GM20000 (cell line): Measurements from ENCODE around the gene NIN.
A peak's percentile ranks its signal among the peaks of the same experiment; 100 is the strongest.

ENCODE experiments used
- DNase-seq: peaks from one replicate; pipeline ENCODE4 v3.0.0; 2012; ENCODE audit warnings: low spot score
- TF ChIP-seq, protein P1 (sequence below): IDR thresholded peaks from 2 replicates; pipeline ENCODE4 v1.5.1; 2012; ENCODE audit warnings: mild to moderate bottlenecking, control low read depth; ENCODE audit errors: extremely low read depth, missing control alignments

Gene NIN

DNA sequence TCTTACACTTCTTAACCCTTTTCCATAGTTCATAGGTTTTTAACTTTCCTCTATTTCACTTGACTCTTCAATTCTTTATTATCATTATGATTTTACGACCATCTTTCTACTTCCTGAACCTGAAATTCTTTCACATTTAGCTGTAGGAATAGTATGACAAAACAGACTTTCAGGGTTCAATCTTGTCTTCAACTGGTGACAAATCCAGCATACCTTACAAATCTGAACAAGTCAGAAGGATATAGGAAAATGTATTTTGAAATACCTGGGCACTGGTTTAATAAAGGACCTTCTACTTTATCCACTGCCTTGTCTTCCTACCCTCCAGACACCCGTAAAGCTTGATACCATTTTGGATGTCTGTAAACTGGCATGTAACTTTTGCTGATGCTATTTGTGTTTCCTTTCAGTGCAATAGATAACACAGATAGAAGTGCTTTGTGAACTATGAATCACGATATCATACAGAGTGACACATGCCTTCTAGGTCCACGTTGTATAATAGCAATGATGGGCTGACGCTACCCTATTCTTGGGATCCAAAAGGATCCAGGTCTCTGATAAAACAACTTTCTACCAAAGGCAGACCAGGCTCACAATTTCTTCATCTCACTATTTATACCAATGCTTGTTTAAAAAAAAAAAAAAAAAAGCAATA, 85.4 kb downstream of the NIN start:
- TF ChIP-seq, protein P1, sequence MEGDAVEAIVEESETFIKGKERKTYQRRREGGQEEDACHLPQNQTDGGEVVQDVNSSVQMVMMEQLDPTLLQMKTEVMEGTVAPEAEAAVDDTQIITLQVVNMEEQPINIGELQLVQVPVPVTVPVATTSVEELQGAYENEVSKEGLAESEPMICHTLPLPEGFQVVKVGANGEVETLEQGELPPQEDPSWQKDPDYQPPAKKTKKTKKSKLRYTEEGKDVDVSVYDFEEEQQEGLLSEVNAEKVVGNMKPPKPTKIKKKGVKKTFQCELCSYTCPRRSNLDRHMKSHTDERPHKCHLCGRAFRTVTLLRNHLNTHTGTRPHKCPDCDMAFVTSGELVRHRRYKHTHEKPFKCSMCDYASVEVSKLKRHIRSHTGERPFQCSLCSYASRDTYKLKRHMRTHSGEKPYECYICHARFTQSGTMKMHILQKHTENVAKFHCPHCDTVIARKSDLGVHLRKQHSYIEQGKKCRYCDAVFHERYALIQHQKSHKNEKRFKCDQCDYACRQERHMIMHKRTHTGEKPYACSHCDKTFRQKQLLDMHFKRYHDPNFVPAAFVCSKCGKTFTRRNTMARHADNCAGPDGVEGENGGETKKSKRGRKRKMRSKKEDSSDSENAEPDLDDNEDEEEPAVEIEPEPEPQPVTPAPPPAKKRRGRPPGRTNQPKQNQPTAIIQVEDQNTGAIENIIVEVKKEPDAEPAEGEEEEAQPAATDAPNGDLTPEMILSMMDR: no peak

DNA sequence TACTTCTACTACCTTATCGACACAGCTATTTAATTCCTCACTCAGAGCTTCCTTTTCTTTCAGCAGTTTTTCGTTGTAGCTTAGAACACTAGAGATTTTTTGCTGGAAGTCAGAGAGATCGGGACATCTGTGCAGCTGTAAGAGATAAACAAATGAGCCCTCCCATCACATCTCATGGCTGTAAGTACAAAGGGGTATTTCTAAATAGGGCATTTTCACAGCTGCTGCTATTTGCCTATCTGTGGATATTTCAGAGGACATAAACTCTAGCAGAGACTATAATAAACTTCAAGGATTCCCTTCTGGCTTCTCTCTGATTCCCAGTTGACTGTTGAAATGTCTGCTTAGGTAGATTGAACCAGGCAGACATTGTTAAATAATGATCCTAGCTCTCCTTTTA, 86.7 kb downstream of the NIN start:
- DNase-seq: no peak
- TF ChIP-seq, protein P1: no peak

More for the DNA sequence above, 85.4 kb downstream of the NIN start:
- DNase-seq: no peak

DNA sequence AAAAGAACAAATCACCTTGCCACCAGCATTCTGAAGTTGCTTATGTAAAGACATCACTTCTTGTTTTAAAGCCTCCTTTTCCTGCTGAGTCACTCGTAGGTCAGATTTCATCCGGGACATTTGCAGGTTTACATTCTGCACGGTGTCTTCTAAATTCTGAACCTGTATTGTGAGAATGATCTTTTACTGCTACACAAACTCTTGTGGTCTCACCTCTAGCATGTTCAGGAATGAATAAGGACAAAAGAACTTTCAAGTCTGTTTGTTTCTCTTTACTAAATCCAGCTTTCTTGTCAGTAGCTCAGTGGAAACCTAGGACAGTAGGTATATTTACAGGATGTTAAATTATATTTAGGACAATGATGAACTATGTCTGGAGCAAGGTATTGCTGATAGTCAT, 89.4 kb downstream of the NIN start:
- DNase-seq: peak; percentile 17
- TF ChIP-seq, protein P1: no peak

DNA sequence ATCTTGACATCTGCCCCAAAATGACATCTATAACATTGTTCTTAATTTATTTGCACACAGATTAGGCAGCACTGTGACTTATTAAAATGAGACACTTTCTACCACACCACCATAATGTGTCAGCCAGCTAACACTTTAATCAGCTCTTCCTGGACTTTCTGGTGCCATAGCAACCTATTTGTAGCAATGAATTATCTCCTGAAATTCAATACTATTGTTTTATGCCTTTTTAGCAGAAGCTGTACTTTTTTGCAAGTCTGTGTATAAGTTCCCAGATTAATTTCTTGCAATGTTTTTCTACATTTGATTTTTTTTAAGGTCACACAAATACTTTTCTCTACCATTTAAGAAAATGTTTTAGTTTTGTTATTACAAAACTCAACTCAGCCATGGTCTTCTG, 90.1 kb downstream of the NIN start:
- no peak for DNase-seq
- TF ChIP-seq, protein P1: no peak

DNA sequence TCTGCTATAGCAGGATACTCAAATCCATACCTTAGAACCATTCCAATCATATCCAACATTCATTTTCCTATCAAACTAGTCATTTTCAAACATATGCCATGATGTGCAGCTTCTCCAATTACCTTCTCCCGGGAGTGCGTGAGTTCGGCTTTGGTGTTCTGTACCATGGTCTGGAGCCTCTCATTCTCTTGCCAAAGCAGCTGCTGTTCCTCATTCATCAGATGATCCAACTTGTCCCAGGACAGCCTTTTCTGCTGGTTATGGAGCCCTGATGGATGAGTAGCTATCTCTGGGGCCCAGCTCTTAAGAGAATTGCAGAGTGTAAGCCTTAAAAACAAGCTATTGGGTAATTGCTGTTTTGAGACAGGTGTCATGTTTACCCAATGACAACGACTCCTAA, 91.8 kb downstream of the NIN start:
- DNase-seq: no peak
- TF ChIP-seq, protein P1: no peak

DNA sequence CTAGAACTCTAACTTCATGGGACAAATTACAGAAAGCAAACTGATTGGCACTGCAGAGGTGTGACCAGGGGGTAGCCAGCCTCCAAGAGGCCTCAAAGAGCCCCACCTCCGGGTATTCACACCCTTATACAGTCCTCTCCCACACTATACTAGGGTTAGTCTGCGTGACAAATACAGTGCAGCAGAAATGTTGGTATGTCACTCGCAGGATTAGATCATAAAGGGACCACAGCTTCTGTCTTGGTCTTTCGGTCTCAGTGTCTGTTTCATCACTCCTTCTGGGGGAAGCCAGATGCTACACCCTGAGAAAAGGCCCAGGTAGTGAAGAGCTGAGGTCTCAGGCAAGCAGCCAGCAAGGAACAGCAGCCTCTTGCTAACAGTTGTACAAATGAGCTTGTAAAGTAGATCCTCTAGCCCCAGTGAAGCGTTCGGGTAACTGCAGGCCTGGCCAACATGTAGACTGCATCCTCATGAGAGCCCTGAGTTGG, 94.0 kb downstream of the NIN start:
- TF ChIP-seq, protein P1: no peak
- peak; percentile 72 for DNase-seq

DNA sequence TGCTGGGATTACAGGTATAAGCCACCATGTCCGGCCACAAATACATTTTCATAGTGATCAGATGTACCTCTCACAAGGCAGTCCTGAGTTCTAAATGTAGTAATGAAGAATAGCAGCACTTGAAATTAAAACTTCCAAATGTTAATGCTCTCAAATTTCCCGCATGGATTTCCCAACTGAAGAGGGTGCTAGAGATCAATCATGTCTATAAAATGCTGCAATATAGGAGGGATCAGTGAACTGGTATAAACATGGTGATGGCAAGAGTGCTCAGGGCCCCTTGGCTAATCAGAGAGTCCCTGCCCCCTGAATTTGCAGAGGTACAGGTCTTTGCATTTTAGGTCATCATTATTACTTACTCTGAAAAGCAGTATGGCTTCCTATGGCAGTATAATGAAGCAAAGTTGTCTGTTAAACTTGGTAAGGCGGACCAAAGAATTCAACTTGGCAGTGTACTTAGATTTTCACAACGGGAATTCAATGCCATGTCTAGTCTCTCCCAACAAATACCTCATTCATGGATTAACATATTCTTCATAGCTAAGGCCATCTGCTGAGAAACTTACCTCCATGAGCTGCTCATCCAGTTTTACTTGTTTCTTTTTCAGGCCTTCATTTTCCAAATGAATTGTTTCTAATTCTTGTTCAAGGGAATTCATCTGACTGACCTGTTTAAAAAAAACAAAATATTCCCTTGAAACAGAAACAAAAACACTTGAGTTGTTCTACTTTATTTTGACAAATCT, 95.8 kb downstream of the NIN start:
- no peak for DNase-seq

More for the DNA sequence above, 95.8 kb downstream of the NIN start:
- TF ChIP-seq, protein P1: no peak
